NCI-H2081 treated with DMSO at 0.1 percent for 48 hours (cell line): ENCODE results near the gene PWWP2A.

ENCODE experiments used
- DNase-seq: peaks from one replicate; lab custom pipeline; 2025; lab: John Stamatoyannopoulos, UW

PWWP2A gene

DNA sequence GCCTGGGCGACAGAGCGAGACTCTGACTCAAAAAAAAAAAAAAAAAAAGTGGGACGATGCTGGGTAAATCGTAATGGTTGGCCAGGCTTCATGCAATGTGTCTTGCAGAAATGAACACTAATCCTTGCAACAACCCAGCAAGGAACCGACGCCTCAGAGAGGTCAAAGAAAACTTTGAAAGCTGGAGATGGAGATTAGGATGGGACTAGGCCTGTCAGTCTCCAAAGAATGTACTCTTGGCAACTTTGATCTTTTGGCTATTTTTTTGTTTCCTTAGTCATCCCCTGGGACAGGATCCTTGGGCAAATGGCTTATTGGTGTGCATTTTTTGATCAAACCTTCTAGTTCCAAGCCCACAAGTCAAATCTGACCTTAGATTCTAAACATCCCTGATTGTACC lies 10.6 kb upstream of the PWWP2A start:
- no peak for DNase-seq

DNA sequence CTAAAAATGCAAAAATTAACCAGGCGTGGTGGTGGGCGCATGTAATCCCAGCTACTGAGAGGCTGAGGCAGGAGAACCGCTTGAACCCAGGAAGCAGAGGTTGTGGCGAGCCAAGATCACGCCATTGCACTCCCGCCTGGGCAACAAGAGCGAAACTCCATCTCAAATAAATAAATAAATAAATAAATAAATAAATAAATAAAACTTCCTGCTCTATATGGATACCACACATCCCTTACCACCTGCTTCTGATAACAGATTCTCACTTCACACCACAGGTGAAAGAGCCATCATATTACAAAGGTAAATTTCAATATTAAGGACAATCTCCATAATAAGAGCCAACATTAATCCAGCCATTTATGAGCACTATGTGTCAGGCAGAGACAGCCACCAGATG lies 9.4 kb upstream of the PWWP2A start:
- no peak for DNase-seq

DNA sequence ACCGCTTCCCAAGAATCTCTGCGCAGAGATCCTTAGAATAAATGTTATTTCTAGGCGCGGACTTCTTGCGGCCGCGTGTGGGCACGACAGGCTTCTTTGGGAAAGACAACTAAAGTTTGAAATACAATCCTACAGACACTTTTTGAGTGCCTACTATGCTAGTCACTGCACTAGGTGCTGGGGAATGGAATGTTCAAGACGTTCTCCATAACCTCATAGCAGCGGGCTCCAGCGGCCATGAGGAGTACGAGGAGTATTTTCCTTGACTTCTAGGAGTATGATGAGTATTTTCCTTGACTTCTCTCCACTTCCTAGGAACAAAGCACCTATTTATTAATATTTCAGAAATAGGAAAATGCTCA lies 636 bp upstream of the PWWP2A start:
- no peak for DNase-seq

DNA sequence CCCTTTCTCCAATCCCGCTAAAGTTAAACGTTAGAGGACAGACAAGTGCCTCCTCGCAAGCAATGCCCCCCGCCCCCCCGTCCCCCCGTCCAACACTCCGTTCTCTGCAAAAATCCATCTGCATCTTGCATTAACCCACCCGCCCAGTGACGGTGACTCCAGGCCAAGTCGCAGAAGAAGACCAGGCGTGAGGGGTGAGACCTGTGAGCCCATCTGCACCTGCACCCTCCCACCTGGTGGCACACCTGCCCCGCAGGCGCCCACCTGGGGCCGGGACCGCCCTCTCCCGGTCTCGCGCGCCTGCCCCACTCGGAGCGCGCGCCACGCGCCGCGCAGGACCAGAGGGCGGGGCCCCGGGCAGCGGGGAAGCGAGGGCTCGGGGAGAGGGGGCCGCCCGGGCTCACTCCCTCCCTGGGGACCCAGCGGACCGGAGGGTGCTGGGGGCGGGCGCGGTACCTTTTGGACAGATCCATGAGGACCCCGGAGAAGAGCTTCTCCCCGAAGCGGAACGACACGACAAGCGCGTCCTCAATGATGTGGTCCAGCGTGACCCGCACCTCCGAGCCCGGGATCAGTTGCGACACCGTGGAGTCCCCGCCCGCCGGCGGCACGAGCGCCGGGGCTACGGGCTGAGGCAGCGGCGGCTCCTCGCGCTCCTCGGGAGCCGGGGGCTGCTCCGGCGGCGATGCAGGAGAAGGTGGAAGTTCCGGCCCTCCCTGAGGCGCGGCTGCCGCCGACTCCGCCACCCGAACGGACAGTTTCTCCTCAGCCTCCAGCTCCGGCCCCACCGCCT lies 705 bp downstream of the PWWP2A start:
- DNase-seq: peak; percentile 4

DNA sequence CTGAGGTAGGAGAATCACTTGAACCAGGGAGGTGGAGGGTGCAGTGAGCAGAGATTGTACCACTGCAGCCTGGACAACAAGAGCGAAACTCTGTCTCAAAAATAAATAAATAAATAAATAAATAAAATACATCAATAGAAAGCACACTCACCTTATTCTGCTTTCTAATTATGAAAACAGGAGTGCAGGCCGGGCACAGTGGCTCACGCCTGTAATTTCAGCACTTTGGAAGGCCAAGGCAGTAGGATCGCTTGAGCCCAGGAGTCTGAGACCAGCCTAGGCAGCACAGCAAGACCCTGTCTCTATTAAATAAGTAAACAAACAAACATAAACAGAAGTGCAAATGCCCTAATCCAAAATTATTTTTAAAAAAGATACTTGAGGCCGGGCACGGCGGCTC lies 2.3 kb downstream of the PWWP2A start:
- DNase-seq: no peak

DNA sequence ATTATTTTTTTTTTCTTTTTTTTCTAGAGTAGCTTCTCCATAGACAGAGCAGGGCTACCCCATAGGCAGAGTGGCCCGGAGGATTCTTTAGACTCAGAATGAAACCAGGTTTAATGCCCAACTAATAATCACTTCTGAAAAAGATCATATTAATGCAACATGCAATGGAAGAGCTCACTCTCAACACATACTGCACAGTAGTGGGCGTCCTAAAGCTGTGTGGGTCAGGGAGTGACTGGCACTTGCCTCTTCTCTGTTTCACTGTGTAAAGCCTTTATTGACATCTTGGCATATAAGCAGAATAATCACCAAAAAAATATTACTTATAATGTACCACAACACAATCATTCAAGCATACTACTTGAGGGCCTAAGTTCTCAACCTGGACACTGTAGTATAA lies 11.1 kb downstream of the PWWP2A start:
- DNase-seq: no peak

DNA sequence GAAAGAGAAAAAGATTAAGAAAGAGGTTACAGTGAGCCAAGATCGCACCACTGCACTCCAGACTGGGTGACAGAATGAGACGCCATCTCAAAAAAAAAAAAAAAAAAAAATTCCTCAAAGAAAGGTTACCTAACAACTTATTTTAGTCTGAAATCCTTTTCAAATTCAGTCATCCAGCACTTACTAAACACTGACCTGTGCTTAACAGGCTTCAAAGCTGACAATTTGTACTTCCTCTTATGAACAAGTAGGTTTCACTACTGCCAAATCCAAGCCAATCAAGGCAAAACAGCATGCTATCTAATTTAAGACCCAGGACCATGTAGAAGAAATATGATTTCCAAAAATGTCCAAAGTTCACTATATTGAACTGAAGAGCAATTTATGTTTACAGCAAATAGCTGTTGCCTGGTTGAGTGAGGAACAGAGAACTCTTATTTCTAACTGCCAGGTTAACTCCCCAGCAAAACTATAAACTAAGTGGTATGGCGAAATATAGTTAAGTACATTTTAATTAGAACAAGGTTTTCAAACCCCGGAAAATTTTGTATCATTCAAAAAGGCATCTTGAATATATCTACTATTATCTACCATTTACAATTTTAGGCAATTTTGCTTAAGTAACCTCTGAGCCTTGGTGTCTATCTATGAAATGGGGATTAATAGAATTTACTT lies 13.4 kb downstream of the PWWP2A start:
- DNase-seq: no peak

DNA sequence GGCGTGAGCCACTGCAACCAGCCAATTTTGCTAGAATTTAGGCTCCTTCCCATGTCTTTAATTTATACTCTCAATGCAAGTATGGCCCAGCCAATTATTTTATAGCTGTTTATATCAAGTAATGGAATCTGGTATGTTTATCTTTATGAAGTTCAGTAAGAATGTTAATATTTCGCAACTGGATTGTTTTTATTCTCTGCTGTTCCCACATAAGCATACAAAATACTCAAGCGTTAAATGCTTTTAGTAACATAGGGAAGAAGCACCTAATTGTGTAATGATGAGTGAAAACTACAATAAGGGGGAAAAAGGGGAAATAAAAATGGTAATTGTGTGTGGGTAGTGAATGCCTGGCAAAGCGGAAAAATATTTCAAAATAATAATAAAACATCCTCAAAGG lies 21.3 kb downstream of the PWWP2A start:
- DNase-seq: no peak

DNA sequence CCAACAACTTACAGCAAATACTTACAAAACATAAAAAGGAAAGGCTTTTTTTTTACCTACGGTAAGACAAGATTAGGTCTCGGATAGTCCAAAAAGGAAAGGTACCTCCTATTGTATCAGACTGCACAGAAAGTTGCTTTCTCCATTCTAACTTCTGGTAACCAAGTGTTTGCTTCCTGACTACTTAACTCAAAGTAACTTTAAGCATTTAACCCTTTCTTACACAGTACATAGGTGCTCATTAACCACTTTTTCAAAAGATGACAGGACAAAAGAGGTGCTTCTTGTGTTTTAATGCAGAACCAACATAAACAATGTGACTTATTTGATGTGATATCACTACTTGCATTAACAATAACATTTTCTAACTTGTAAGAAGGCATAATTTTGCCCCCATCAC lies 23.1 kb downstream of the PWWP2A start:
- no peak for DNase-seq

DNA sequence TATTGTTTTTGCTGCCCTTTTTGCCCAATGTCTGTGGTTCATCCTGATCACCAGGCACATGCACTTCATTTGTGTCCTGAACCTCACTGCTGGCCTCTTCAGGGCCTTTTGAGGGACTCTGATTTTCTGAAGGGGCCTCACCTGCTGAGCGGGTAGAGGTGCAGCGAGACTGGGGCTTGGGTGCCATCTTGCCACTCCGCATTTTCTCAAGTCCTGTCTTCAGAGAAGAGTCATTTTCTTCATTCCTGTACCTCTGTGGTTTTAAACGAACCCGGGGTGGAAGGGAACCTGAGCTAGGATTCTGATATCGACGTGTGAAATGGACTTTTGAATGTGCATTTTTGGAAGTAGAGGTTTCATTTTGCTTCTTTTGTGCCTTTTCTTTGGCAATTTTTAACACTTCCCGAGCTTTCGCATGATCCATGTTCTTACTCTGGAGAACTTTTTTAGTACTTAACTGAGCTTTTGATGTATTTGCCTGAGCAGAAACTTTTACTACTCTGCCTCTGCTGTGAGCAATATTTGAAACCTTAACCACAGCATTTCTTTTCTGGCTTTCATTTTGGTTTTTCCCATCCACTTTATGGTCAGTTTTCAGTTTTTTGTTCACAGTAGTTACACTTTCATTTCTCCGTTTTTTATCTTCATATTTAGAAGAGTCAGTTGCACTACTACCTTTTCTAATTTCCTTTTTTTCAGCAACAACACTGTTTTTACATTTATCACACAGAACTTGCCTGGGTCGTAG lies 26.1 kb downstream of the PWWP2A start:
- DNase-seq: no peak

DNA sequence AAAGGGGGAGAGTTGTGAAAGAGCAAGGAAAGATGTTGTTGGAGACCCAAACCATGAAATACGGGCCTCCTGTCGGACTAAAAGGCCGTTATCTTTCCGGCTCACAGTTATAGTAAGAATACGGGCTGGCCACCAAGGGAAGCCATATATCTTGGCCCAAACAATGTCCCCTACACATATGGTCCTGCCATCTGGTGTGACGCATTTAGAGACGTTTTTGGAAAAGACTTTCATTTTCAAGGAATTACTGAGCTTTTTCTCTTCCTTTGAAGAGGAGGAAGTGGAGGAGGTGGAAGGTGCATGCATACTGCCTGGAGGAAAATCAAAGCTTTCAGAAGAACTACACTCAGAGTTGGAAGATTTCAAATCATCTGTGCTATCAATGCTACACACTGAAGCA lies 26.7 kb downstream of the PWWP2A start:
- no peak for DNase-seq

DNA sequence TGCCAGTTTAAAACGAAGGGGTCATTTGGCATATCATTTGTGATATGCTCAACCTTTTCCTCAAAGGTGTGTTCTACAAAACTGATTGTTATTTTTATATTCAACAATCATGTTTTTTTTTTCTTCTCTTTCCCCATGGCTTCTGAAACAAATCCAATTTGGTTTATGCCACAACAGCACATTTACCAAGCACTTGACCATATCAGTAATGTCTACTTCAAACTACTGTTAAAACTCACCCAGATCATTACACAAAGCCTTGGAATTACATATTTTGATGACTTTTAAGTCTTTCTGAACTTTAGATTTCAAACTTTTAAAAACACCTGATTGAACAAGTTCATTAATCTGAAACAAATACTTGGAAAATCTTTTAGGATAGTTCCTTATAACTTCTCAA lies 29.2 kb downstream of the PWWP2A start:
- DNase-seq: no peak

DNA sequence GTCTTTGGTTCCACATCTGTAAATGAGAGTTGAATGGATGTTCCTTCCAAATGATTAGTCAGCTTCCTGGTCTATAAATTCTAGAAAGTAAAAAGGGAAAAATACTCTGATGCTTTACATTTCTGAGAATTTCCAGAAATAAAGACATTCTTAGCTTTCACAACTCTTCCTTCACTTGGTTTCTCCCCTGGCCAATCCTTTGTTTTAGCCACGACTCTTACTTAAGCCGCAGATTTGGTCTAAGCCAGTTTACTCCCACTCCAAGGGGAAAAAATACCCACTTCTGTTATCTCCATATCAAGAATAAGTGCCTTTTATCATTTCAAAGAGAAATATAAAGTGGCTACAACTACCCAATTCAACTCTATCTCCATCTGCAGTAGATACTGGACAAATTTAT lies 29.7 kb downstream of the PWWP2A start:
- DNase-seq: no peak

DNA sequence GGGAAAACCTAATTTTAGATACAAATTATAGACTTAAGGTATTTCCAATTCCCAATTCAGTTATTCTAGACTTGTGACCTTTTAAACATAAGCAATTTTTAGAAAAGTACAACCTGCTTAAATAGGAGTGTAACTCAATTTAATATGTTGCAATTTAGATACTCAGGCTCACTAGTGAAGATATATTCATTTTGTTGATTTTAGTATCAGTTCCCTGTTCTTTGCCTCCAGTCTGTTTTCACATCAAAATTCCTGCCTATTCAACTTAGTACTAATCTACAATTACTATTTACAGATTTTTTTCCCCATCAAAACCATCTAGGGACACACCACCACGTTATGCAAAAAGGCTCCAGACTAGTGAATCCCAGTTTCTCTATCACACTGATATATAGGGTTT lies 30.4 kb downstream of the PWWP2A start:
- DNase-seq: no peak

DNA sequence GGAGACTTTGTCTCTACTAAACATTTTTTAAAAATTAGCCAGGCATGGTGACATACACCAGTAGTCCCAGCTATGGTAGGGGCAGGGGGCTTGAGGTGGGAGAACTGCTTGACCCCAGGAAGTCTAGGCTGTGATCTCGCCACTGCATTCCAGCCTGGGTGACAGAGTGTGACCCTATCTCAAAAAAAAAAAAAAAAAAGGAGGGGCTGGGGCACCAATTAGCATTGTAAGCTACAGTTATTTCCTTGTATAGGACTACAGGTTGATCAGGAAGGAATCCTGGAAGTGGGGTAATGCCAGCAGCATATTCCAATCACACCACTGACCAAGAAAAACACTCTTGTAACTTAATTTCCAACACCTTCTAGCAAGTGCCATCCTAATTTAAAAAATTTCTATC lies 32.1 kb downstream of the PWWP2A start:
- no peak for DNase-seq

DNA sequence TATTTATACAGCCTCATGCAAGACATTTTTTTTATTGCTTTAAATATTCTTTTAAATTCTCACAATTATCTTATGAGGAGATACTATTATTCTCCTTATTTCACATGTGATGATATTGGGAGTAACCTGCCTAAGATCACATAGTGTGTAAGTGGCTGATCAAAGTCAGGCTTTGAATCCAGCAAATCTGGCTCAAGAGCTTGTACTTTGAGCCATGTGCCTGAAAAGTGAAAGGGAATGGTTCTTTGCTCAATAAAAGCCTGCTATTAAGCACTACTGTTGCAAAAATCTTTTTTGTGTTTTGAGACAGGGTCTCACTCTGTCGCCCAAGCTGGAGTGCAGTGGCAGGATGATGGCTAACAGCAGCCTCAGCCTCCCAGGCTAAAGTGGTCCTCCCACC lies 35.1 kb downstream of the PWWP2A start:
- DNase-seq: no peak

DNA sequence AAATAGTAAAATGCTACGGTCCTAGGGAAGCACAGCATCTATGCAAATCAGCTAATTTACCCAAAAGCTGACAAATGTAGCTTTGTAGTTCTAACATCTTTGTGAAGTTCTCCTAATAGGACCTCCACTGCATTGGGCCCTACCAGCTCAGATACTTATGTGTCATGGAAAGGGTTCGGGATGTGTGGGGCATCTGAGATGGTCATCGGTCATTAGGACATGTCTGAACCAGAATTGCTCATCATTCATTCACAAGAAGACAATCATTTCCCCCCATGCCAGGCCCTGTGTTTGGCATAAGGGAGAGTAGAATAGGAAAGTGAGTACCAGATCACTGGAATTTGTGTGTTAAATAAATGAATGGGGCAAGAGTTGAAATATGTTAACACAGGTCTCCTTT lies 35.7 kb downstream of the PWWP2A start:
- DNase-seq: no peak

DNA sequence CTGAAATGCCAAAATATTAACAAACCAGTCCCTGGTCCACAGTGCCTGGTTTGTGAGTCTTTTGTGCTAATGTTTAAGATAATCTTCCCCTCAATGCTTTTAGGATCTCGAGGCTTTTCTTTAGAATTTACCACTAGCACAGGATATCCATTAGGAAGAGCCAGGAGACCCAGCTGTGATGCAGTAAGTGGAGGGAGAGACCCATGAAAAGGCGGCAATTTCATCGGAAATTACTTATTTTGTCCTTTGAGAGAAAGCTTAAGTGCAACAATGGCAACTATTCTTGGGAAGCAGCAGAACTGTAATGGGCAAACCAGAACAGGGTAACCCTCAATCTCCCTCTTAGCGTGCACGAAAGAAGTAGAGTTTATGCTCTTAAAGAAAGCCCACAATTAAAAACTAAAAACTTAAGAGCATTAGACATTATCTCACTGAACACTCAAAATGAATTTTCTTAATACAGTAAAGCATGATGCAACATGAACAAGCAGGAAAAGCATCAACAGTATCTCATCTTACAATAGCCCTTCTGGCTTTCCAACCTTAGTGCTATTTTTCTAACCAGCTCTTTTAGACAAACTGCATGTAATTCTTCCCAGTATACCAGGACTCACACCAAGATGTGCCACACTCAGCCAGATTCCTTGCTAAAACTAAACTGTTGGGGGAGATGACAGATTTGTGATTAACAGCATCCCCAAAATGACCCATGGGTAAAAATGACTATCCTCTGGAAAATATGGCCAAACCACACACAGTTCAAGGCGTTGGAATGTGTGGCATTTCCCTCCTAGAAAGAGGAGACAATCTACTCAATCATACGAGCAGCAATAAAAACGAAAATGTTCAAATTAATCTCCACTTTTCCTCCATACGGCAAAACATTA lies 36.4 kb downstream of the PWWP2A start:
- DNase-seq: no peak

DNA sequence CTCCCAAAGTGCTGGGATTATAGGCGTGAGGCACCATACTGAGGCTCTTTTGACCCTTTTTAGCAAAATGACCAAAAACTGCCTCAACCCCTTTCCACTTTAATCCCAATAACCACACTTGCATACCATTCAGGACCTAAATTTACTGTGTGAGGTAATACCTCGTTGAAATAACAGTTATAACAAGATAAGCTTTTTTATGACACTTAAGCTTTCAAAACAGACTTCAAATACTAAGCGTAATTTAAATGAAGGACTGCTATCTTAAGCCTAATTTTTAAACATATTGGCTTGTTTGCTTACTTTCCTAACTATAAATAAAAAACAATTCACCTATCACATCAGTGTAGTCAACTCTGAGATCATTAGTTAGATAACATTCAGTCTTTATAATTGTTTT lies 37.8 kb downstream of the PWWP2A start:
- DNase-seq: no peak

DNA sequence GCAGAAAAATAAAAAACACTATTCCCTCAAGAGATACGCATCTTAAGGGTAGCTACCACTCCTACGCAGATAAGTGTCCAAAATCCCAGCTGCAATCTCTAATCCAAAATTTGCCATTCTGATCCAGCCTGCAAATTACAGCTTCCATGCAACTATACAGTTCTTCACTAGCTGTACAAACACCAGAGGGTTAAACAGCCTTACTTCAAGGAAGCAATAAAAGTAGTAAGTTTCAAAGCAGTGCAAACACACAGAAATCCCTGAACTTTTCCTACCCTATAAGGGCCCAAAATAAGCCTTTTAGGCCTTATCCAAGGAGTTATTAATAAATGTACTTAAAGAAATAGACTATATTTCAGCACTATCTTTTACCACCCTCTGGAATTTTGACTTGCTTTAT lies 39.5 kb downstream of the PWWP2A start:
- DNase-seq: no peak

DNA sequence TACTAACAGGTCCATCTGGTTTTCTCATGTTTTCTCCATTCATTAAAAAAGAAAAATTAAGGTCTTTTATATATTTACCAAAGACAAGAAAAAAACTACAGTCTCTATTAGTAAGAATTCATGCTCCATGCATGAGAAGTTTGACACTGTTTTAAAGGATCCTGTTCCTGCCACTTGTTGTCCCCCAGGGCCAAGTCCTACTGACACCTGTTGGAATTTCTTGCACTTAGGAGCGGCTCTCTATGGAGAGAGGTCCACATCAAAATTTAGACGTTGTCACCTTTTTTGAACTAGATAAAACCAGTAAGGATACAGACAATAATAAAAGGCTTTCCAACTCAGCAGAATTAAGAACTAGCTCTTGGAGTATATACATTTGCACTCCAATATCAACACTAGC lies 42.3 kb downstream of the PWWP2A start:
- no peak for DNase-seq

DNA sequence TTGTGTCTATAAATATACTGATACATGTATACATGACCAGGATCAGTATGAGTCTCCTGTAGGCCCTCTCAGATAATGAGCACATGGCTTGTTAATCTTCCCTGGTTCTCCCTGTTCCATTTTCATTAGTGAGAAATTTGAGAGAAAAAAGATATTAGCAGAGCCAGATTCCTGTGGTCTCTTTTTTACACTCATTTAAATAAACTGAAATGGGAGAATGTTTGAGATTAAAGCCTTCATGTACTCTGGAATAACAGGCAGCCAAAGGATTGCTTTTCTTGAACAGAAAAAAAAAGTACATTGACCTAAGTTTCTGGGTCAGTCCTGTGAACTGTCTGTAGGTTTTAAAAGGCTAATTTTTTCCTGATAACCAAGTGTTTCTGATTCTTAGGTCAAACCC lies 44.2 kb downstream of the PWWP2A start:
- no peak for DNase-seq
